ENCODE measurements around the gene TLCD3B. TPM values are rescaled to one million over a fixed set of nuclear protein-coding genes. Genes with fewer than 3 reads are reported as not detected.

The TLCD3B gene
- not detected for total RNA-seq

GRCh38 chr16:30030841-30031413 is at the start of gene TLCD3B:
TSS of gene TLCD3B (minus strand) at chr16:30031271. CDS start at chr16:30030527, 744 bp downstream.

GRCh38 chr16:30075503-30076275 is 44.6 kb upstream of the TLCD3B start, which contains the start of gene PPP4C:
TSS of gene PPP4C (plus strand) at chr16:30075994. CDS start at chr16:30076378, 384 bp downstream.

GRCh38 chr16:30065102-30065942 is 34.3 kb upstream of the TLCD3B start, which contains the start of gene ALDOA:
TSS of gene ALDOA (plus strand) at chr16:30065760. CDS start at chr16:30066898, 1,138 bp downstream.

GRCh38 chr16:30022887-30023286 is 8.2 kb downstream of the TLCD3B start, which contains the start of gene C16orf92:
TSS of gene C16orf92 (plus strand) at chr16:30023198. CDS start at chr16:30023341, 143 bp downstream.

GRCh38 chr16:30010844-30011713 is 20.0 kb downstream of the TLCD3B start, which contains the start of gene DOC2A:
TSS of gene DOC2A (minus strand) at chr16:30011027. CDS start at chr16:30010222, 805 bp downstream.

GRCh38 chr16:29995911-29996765 is 34.9 kb downstream of the TLCD3B start, which contains the start of gene INO80E:
TSS of gene INO80E (plus strand) at chr16:29996241. CDS start at chr16:29996311, 70 bp downstream.

DNA sequence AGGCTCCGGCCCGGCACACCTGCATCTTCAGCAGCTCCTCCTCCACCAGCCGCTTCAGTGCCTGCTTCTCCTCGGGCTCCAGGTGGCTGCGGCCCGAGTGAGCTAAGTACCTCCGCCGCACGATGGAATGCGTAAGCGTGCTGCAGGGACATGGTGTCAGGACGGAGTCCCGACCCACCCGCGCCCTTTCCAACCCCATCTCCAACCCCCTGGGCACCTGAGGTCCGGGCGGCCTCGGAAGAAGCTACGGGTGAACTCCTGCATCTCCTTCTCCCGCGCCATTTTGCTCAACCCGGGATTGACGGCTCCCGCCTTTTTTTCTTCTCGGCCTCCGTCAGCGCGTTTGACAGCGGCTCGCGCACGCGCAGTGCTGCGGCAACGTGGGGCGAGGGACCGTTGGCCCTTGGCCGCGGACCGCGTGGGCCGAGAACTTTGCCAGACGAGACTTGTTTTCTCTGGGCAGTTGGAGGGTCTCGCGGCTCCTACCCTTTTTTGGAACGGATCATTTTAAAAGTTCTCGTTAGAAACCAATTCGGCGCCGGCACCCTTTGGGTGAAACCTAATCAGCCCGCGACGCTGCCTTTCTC is 35.7 kb downstream of the TLCD3B start, which contains the start of gene HIRIP3:
Gene HIRIP3 (minus strand): TSS at position 294 of the 587 bp plus-strand sequence. CDS start 12 bp downstream, at position 282.

Other genes starting within 250 kb of the TLCD3B start
- 100 to 1,000 TPM in 1 of 2 donors, 10 to 100 TPM in 1; 48.5 to 102 TPM for gene KIF22, start 240.5 kb downstream of the TLCD3B start, total RNA-seq
- 100 to 1,000 TPM; 182 to 264 TPM for gene MAZ, start 224.7 kb downstream of the TLCD3B start, total RNA-seq
- not detected for gene PRRT2, start 219.1 kb downstream of the TLCD3B start, total RNA-seq
- 10 to 100 TPM; 15.1 to 23.0 TPM for gene PAGR1, start 215.1 kb downstream of the TLCD3B start, total RNA-seq
- gene MVP, start 210.8 kb downstream of the TLCD3B start, total RNA-seq, result 100 to 1,000 TPM; 183 to 186 TPM
- gene CDIPT, start 168.0 kb downstream of the TLCD3B start, total RNA-seq, result 10 to 100 TPM; 71.2 to 76.3 TPM
- 1 to 10 TPM; 1.7 to 6.2 TPM for gene SEZ6L2, start 131.7 kb downstream of the TLCD3B start, total RNA-seq
- 1 to 10 TPM; 1.3 to 5.2 TPM for gene ASPHD1, start 130.8 kb downstream of the TLCD3B start, total RNA-seq
- 10 to 100 TPM; 10.3 to 15.1 TPM for gene KCTD13, start 105.0 kb downstream of the TLCD3B start, total RNA-seq
- gene TMEM219, start 69.2 kb downstream of the TLCD3B start, total RNA-seq, result 10 to 100 TPM; 72.9 to 86.4 TPM
- 10 to 100 TPM; 43.6 to 46.1 TPM for gene TAOK2, start 57.4 kb downstream of the TLCD3B start, total RNA-seq
- gene HIRIP3, start 35.7 kb downstream of the TLCD3B start, total RNA-seq, result 1 to 10 TPM; 6.9 to 7.3 TPM
- gene INO80E, start 35.0 kb downstream of the TLCD3B start, total RNA-seq, result 10 to 100 TPM; 24.4 to 33.0 TPM
- under 1 TPM in 1 of 2 donors, not detected in 1; 0.33 TPM for gene DOC2A, start 20.2 kb downstream of the TLCD3B start, total RNA-seq
- not detected for gene C16orf92, start 8.1 kb downstream of the TLCD3B start, total RNA-seq
- 100 to 1,000 TPM; 768 to 871 TPM for gene ALDOA, start 34.5 kb upstream of the TLCD3B start, total RNA-seq
- gene PPP4C, start 44.7 kb upstream of the TLCD3B start, total RNA-seq, result 100 to 1,000 TPM; 138 to 221 TPM
- gene TBX6, start 60.7 kb upstream of the TLCD3B start, total RNA-seq, result 1 to 10 TPM in 1 of 2 donors, under 1 TPM in 1; 0.33 to 1.7 TPM
- gene YPEL3, start 64.9 kb upstream of the TLCD3B start, total RNA-seq, result 1 to 10 TPM; 6.0 to 7.9 TPM
- gene GDPD3, start 82.3 kb upstream of the TLCD3B start, total RNA-seq, result under 1 TPM; 0.33 to 0.69 TPM
- 10 to 100 TPM; 16.5 to 21.6 TPM for gene MAPK3, start 91.9 kb upstream of the TLCD3B start, total RNA-seq
- gene CORO1A, start 152.3 kb upstream of the TLCD3B start, total RNA-seq, result 1 to 10 TPM in 1 of 2 donors, under 1 TPM in 1; 0.69 to 1.3 TPM
- gene BOLA2B, start 162.4 kb upstream of the TLCD3B start, total RNA-seq, result 100 to 1,000 TPM; 189 to 253 TPM
- gene SLX1A, start 162.6 kb upstream of the TLCD3B start, total RNA-seq, result 10 to 100 TPM; 28.6 to 51.3 TPM
- gene SULT1A3, start 168.0 kb upstream of the TLCD3B start, total RNA-seq, result 1 to 10 TPM; 1.4 to 3.3 TPM
- 1 to 10 TPM in 1 of 2 donors, under 1 TPM in 1; 1.00 to 5.2 TPM for gene NPIPB13, start 217.2 kb upstream of the TLCD3B start, total RNA-seq

All from melanocyte of skin (primary cell).